ENCODE data around the gene TMEM63C.

The TMEM63C gene, protein sequence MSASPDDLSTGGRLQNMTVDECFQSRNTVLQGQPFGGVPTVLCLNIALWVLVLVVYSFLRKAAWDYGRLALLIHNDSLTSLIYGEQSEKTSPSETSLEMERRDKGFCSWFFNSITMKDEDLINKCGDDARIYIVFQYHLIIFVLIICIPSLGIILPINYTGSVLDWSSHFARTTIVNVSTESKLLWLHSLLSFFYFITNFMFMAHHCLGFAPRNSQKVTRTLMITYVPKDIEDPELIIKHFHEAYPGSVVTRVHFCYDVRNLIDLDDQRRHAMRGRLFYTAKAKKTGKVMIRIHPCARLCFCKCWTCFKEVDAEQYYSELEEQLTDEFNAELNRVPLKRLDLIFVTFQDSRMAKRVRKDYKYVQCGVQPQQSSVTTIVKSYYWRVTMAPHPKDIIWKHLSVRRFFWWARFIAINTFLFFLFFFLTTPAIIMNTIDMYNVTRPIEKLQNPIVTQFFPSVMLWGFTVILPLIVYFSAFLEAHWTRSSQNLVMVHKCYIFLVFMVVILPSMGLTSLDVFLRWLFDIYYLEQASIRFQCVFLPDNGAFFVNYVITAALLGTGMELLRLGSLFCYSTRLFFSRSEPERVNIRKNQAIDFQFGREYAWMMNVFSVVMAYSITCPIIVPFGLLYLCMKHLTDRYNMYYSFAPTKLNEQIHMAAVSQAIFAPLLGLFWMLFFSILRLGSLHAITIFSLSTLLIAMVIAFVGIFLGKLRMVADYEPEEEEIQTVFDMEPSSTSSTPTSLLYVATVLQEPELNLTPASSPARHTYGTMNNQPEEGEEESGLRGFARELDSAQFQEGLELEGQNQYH

DNA sequence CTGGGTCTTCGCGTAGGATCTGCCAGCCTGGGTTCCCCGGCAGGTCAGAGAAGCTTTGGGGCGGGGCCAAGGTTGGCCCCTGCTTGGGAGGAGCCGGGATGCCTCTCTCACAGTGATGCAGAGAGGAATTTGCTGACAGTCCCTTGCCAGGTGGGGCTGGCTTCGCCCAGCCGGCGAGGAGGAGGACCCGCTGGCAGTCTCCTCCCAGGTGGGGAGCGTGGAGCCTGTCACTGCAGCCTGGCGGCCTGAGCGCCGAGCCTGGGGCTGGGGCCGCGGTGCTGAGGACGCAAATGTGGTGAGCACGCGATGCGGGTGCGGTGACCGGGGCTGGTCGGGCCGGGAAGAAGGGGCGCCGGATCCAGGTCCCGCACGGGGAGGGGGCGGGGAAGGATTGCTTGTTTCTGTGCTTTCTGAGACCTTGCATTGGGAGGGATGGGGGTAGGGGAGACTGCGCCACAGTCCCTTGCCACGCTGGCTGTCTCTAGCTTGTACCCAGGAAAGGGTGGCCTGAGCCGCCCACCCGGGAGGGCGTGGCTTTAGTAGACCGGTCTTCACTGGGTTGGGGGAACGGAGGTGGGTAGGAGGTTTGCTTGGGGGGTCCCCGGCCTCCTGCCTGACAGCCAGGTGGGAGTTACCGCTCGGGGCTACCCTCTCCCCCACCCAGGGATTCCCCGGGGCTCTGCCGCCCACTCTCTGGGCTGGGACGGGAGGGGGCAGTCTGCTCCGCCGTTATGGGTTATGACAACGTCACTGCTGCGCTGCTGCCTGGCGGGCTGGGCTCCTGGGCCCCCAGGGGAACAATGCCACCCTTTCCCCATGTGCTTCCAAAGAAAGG lies at the start of gene TMEM63C:
TMEM63C (plus strand) TSS at position 196 of the 835 bp plus-strand sequence. CDS start 37,016 bp downstream, outside the sequence.
- Mint-ChIP-seq H3K4me1 (ENCODE audit: low read depth) (peaks cover 34% of the 10 kb centered on the region), H3K9me3 (no peaks in the 10 kb centered on the region), H3K36me3 (ENCODE audit: low read depth) (no peaks in the 10 kb centered on the region), H3K27me3 (peaks cover 45% of the 10 kb centered on the region), H3K4me3 (peak within 1 kb of the TSS; percentile 60), H3K27ac (no peak within 1 kb of the TSS)
- intact Hi-C loops (cut with micrococcal nuclease): no loop called here

DNA sequence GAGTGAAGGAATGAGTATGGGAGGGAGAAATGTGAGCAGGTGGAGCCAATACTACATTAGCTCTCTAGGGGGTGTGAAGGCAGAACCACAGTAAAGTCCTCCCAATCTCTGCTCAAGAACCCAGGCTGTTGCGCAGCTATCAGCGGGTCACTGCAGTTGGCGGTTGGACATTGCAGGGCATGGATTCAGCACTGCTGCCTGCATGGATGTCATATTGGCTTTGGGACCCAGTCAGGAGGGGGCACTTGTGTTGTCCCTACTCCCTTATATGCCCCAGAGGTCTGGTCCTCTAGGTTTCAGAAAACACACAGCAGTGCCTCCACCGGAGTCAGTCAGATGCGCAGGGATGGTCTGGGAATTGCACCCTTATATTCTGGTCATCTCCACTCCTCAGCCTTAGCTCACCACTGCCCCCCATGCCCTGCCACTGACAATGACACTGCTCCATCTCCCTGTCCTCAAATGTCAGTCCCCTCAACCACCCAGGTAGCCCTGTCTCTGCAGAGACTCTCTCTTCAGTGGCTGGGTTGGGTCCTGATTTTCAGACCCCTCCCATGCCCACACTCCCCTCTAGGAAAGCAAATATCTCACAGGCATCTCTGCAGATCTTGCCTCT lies 49.6 kb upstream of the TMEM63C start:
- Mint-ChIP-seq H3K36me3 (ENCODE audit: low read depth) (no peaks in the 10 kb centered on the region), H3K27me3 (peaks cover 77% of the 10 kb centered on the region), H3K4me3 (no peak overlapping the region), H3K9me3 (no peaks in the 10 kb centered on the region), H3K4me1 (ENCODE audit: low read depth) (peaks cover 5% of the 10 kb centered on the region), H3K27ac (no peak overlapping the region)
- intact Hi-C loops (cut with micrococcal nuclease): no loop called here

DNA sequence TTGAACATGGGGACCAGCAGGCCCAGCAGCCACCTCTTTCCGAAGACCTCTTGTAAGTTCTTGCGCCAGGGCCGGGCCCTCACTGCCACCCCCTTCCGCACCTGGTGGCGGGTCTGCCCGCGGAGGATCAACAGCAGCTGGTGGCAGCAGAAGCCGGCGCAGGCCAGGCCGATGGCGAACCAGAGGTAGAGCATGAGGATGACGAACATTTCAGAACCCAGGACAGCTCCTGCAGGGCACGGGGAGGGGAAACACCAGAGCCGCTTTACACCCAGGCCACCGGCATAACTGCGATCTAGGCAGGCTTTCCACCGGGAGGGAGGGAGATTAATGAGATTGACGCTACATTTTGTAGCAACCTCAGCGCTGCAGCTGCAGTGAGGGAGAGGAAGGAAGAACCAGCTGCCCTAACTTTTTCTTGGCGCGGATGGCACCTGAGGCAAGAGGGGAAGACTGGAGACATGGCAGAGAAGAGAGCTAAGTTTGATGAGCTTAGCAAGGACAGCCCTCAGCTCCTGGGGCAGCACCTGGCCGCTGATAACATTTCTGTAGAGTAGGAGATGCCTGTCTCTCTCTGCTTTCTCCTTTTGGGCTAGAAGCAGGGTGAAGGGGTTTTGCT lies 47.8 kb upstream of the TMEM63C start:
- Mint-ChIP-seq H3K36me3 (ENCODE audit: low read depth) (no peaks in the 10 kb centered on the region), H3K4me3 (no peak overlapping the region), H3K4me1 (ENCODE audit: low read depth) (no peaks in the 10 kb centered on the region), H3K27ac (no peak overlapping the region), H3K9me3 (no peaks in the 10 kb centered on the region), H3K27me3 (peaks cover 77% of the 10 kb centered on the region)
- intact Hi-C loops (cut with micrococcal nuclease): no loop called here

DNA sequence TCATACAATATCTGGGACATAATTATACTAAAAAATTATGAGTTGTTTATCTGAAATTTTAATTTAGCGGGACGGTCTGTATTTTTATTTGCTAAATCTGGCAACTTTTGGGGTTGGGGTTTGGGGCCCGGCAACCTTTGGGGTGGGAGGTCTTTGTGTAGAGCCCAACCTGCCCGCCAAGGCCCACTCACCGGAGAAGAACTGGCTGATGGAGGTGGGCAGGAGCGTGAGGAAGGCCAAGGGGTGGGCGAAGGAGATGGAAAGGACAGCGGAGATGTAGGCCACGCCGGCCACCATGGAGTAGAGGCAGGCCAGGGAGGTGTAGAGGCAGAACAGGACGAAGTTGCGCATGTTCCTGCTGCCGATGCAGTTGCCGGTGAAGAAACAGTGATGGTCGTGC lies 42.6 kb upstream of the TMEM63C start:
- no peak overlapping the region for H3K4me3 Mint-ChIP-seq
- H3K9me3 Mint-ChIP-seq: no peaks in the 10 kb centered on the region
- H3K27ac Mint-ChIP-seq: no peak overlapping the region
- intact Hi-C loops (cut with micrococcal nuclease): no loop called here
- peaks cover 86% of the 10 kb centered on the region for H3K27me3 Mint-ChIP-seq
- H3K36me3 Mint-ChIP-seq (ENCODE audit: low read depth): no peaks in the 10 kb centered on the region
- peaks cover 8% of the 10 kb centered on the region for H3K4me1 Mint-ChIP-seq (ENCODE audit: low read depth)

DNA sequence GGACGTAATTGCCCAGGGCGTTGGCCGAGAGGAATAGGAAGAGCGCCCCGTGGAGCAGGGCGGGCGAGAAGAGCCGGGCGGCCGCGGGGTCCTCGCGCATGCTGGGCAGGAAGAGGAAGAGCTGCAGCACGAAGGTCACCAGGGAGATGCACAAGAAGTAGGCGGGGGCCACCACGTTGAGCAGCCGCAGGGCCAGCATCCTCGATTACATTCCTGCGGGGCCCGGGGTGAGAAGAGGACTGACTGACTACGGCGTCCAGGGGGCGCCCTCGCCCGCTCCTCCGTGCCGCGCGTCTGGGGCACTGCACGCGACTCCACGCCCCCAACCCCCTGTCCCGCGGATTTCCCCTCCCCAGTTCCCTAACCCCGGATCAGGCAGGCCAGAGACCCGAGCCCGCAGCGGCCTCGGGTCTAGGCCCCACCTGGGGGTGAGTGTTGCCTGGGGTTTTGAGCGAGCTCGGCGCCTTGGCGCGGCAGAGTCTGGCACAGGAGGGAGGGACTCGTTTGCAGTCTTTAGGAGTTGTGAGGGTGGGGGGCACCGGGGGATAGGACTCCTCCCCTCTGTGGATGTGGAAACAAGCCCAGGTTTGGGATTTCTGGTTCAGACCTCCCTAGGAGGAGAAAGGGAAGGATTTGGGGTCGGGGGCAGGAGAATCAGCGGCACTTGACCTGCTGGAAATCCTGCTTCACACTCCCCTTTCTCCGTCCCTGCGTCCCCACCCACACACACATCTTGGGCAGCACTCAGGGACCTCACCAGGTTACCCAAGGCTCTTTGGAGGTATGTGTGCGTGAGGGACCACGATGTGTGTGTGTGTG lies 41.8 kb upstream of the TMEM63C start:
- H3K36me3 Mint-ChIP-seq (ENCODE audit: low read depth): no peaks in the 10 kb centered on the region
- no peak overlapping the region for H3K4me3 Mint-ChIP-seq
- H3K27ac Mint-ChIP-seq: no peak overlapping the region
- peaks cover 8% of the 10 kb centered on the region for H3K4me1 Mint-ChIP-seq (ENCODE audit: low read depth)
- H3K27me3 Mint-ChIP-seq: peaks cover 86% of the 10 kb centered on the region
- no peaks in the 10 kb centered on the region for H3K9me3 Mint-ChIP-seq
- intact Hi-C loops (cut with micrococcal nuclease): no loop called here

DNA sequence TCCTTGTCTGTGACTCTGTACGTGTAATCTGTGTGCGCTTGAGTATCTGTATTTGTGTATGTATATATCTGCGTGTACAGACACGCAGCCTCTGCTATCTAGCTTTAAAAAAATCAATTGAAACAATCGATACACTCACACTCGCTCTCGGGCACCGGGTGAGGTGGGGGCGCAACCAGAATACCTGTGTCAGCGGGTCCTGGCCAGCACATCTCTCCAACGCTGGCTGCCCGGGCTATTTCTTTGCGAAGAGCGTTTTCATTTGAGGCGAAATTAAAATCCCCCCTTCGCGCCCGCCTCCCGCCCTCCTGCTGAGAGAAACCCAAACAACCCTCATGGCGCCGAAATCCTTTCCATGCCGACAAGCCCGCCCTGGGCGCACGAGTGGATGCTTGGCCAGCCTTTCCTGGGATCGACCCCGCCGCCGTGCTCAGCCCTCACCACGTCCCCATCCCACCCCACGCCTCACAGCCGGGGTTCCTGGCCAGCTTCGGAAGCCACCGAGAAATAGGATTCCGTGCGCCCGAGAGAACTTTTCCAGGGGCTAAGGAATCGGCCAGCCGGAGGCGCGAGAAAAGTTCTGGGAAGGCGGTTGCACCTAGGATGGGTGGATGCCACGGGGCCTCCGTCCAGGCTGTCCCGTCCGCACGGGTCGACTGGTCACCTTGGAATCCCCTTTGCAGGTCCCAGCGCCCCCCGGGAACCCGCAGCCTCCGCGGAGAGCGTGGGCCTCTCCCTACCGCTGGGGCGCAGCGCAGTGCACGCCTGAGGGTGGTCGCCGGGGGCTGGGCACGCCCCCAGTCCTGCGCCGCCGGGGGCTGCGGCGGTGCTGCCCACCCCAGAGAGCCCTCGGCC lies 41.0 kb upstream of the TMEM63C start:
- intact Hi-C loops (cut with micrococcal nuclease): no loop called here
- H3K27me3 Mint-ChIP-seq: peaks cover 86% of the 10 kb centered on the region
- H3K27ac Mint-ChIP-seq: no peak overlapping the region
- no peaks in the 10 kb centered on the region for H3K36me3 Mint-ChIP-seq (ENCODE audit: low read depth)
- H3K4me1 Mint-ChIP-seq (ENCODE audit: low read depth): peaks cover 8% of the 10 kb centered on the region
- H3K9me3 Mint-ChIP-seq: no peaks in the 10 kb centered on the region
- no peak overlapping the region for H3K4me3 Mint-ChIP-seq

DNA sequence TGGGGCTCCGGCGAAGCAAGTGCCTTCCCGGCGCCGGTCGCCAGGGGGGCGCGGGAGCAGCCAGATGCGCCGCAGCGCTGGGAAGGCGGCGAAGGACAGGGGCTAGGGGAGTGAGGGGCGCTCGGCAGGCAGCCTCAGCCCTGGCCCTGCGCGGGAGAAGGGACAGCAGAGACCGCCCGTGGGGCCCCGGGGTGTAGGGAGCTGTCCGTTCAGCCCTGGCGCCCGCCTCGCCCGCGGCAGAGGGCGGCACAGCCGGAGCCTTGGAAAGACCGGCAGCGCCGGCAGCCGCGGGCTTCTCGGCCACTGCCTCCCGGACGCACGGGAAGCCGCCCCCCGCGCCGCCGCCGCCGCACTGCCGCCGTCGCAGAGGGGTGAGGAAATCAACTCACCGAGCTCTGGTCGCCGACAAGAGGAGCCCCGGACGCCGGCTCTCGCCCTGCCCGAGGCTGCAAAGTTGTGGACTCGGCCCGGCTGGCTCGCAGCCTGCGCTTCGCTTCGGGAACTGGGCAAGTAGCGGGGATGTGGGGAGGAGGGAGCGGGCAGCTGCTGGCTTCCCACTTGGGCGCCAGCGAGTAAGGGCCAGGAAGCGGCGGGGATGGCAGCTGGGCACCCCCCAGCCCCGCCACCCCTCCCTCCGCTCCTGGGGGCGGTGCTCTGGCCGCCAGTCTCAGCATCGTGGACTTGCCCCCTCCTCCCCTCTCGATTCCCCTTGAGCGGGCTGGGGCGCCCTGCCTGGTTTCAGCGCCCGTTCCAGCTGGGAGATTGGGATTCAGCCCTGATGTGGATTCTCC lies 40.2 kb upstream of the TMEM63C start, which contains the start of gene ZDHHC22:
ZDHHC22 (minus strand) TSS at position 578 of the 791 bp plus-strand sequence. CDS start 2,053 bp downstream, outside the sequence.
- Mint-ChIP-seq H3K27me3 (peaks cover 90% of the 10 kb centered on the region), H3K4me3 (no peak within 1 kb of the TSS), H3K4me1 (ENCODE audit: low read depth) (peaks cover 8% of the 10 kb centered on the region), H3K9me3 (no peaks in the 10 kb centered on the region), H3K27ac (no peak within 1 kb of the TSS), H3K36me3 (ENCODE audit: low read depth) (no peaks in the 10 kb centered on the region)
- intact Hi-C loops (cut with micrococcal nuclease): no loop called here

DNA sequence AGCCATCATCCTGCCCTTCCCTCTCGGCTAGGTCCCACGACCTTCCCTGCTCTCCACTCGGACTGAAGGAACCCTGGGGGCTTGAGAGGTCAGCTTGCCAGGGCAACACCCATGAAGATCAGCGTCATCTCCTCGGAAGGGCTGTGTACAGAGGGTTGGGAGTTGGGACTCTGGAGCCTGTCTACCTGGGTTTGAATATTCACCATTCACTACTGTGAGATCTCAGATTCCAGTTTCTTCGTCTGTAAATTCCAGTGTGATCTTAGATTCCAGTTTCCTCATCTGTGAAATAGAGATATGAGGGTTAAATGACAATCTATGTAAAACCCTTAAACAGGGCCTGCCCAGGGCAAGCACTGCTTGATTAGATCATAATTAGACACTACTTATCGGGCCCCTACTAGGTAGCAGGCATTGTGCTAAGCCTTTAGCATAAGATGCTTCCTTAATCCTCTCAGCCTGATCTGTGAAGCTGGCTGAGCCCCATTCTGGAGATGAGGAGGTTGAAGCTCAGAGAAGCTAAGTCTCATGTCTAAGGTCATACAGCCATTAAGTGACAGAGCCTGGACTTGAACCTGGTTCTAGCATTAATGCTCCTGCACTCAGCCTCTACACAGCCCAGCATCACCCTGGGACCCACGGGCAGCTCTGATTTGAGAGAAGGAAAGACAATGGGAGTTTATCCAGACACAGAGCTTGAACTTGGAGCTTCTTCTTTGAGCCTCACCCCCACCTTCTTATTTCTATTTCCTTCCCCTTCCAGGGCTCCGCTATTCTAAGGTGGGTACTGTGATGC lies 39.4 kb upstream of the TMEM63C start:
- peaks cover 8% of the 10 kb centered on the region for H3K4me1 Mint-ChIP-seq (ENCODE audit: low read depth)
- no peaks in the 10 kb centered on the region for H3K9me3 Mint-ChIP-seq
- peaks cover 90% of the 10 kb centered on the region for H3K27me3 Mint-ChIP-seq
- no peak overlapping the region for H3K27ac Mint-ChIP-seq
- no peaks in the 10 kb centered on the region for H3K36me3 Mint-ChIP-seq (ENCODE audit: low read depth)
- no peak overlapping the region for H3K4me3 Mint-ChIP-seq
- intact Hi-C loops (cut with micrococcal nuclease): no loop called here

DNA sequence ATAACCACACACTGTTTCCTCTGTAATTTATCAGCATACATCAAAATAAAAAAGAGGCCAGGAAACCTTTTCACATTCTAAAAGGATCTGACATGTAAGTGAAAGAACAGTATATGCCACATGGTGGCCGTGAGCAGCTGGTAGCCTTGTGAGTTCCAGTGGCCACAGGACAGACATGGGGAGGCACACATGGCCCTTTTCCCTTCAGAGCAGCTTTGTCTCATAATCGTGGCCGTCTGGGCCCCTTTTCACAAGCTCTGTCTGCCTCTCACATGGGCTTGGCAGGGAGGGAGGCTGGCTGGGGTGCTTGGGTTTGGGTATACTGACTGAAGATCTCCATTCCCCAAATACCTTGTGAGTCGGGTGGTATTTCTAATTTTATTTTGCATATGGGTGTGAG lies 38.5 kb upstream of the TMEM63C start:
- H3K4me1 Mint-ChIP-seq (ENCODE audit: low read depth): peaks cover 8% of the 10 kb centered on the region
- no peaks in the 10 kb centered on the region for H3K36me3 Mint-ChIP-seq (ENCODE audit: low read depth)
- intact Hi-C loops (cut with micrococcal nuclease): no loop called here
- H3K27me3 Mint-ChIP-seq: peaks cover 88% of the 10 kb centered on the region
- no peak overlapping the region for H3K27ac Mint-ChIP-seq
- no peaks in the 10 kb centered on the region for H3K9me3 Mint-ChIP-seq
- H3K4me3 Mint-ChIP-seq: no peak overlapping the region

DNA sequence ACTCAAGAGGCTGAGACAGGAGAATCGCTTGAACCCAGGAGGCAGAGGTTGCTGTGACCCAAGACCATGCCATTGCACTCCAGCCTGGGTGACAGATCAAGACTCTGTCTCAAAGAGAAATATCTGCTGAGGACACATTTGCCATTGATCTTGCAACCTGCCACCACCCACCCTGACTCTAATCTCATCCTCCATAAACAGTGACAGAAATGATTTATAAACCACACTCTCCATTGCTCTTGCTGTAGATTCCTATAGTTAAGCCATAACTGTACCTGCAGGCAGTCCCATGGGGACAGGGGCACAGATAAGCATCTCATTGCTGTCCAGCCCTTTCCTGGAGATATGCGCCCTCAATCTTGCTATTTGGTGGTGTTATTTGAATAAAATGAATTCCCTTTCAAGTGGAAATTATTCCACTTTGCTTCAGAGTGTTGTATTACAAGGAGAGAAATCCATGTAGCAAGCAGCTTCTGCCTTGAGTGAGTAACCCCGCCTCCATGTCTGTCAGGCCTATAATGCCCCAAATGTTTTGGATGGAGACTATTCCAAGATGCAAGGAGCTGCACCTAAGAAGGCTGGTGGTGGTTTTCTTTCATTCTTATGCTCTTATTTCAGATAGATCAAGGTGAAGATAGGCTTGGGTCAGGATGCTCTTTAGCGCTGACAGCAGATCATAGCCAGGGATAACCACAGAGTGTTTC lies 37.0 kb upstream of the TMEM63C start:
- H3K4me3 Mint-ChIP-seq: no peak overlapping the region
- no peaks in the 10 kb centered on the region for H3K36me3 Mint-ChIP-seq (ENCODE audit: low read depth)
- H3K27me3 Mint-ChIP-seq: peaks cover 77% of the 10 kb centered on the region
- H3K9me3 Mint-ChIP-seq: no peaks in the 10 kb centered on the region
- H3K27ac Mint-ChIP-seq: no peak overlapping the region
- peaks cover 2% of the 10 kb centered on the region for H3K4me1 Mint-ChIP-seq (ENCODE audit: low read depth)
- intact Hi-C loops (cut with micrococcal nuclease): no loop called here
